Activated CD4-positive, alpha-beta memory T cell treated with anti-CD3 and anti-CD28 coated beads, Interleukin-2, amount 10 ng/mL, durations not matched to agents 7 days and 5 days (primary cell): ENCODE measurements around the gene ZFP1. TPM values are rescaled to one million over a fixed set of nuclear protein-coding genes. Genes with fewer than 3 reads are reported as not detected.

Source experiments
- CTCF ChIA-PET: fragments of 350-600 bp; sonication (Branson Sonifier 250); formaldehyde crosslinking; loops from one replicate; lab custom pipeline; 2021; ENCODE audit warnings: antibody characterized with exemption, inconsistent platforms; lab: Charles Lee
- POLR2A ChIA-PET: fragments of 350-600 bp; sonication (Branson Sonifier 250); formaldehyde crosslinking; loops from one replicate; lab custom pipeline; 2021; ENCODE audit warnings: antibody characterized with exemption; lab: Charles Lee
- DNase-seq: peaks from one replicate; pipeline ENCODE4 v3.0.0-alpha.2; 2020
- H3K27ac Mint-ChIP-seq: one replicate; pipeline ENCODE4 v1.8.0; 2021; ENCODE audit warnings: mild to moderate bottlenecking, mixed read lengths
- H3K27me3 Mint-ChIP-seq: one replicate; pipeline ENCODE4 v1.8.0; 2021; ENCODE audit warnings: mixed read lengths
- H3K36me3 Mint-ChIP-seq: one replicate; pipeline ENCODE4 v1.8.0; 2021; ENCODE audit warnings: low read depth, mixed read lengths
- H3K4me1 Mint-ChIP-seq: one replicate; pipeline ENCODE4 v1.8.0; 2021; ENCODE audit warnings: mixed read lengths
- H3K4me3 Mint-ChIP-seq: one replicate; pipeline ENCODE4 v1.8.0; 2021; ENCODE audit warnings: mild to moderate bottlenecking, mixed read lengths
- H3K9me3 Mint-ChIP-seq: one replicate; pipeline ENCODE4 v1.8.0; 2021; ENCODE audit warnings: mixed read lengths
- total RNA-seq, 2 experiments: library from RNA; stranded (reverse); gene quantifications; one replicate each; pipeline ENCODE4 v1.2.3, GENCODE V29; 2021

Gene ZFP1
- total RNA-seq, 2 experiments from 2014 or later, result 10.8 to 13.3 TPM

GRCh38 chr16:75138233-75138632 is 10.1 kb upstream of the ZFP1 start:
- DNase-seq, result no peak
- Mint-ChIP-seq H3K36me3 (no peaks in the 10 kb centered on the region), H3K27ac (no peak overlapping the region), H3K4me3 (no peak overlapping the region), H3K4me1 (peaks cover 8% of the 10 kb centered on the region), H3K27me3 (no peaks in the 10 kb centered on the region), H3K9me3 (no peaks in the 10 kb centered on the region)
- ChIA-PET CTCF (no interaction called here), POLR2A (no interaction called here)

GRCh38 chr16:75138636-75139035 is 9.7 kb upstream of the ZFP1 start:
- CTCF ChIA-PET, result no interaction called here
- H3K4me3 Mint-ChIP-seq, result no peak overlapping the region
- no peaks in the 10 kb centered on the region for H3K27me3 Mint-ChIP-seq
- DNase-seq, result peak; percentile 19
- H3K27ac Mint-ChIP-seq, result no peak overlapping the region
- POLR2A ChIA-PET, result no interaction called here
- no peaks in the 10 kb centered on the region for H3K9me3 Mint-ChIP-seq
- H3K36me3 Mint-ChIP-seq, result no peaks in the 10 kb centered on the region
- H3K4me1 Mint-ChIP-seq, result peaks cover 8% of the 10 kb centered on the region

- H3K36me3 Mint-ChIP-seq, result no peaks in the 10 kb centered on the region
- H3K27ac Mint-ChIP-seq, result no peak overlapping the region
- H3K27me3 Mint-ChIP-seq, result no peaks in the 10 kb centered on the region
- DNase-seq, result no peak
- ChIA-PET POLR2A (no interaction called here), CTCF (interaction anchor here (1.2 kb wide), 1 partner anchor 17 kb away, joined by 4 read pairs; no protein-coding TSS in a partner anchor)
- H3K9me3 Mint-ChIP-seq, result no peaks in the 10 kb centered on the region
- H3K4me1 Mint-ChIP-seq, result peaks cover 8% of the 10 kb centered on the region
- no peak overlapping the region for H3K4me3 Mint-ChIP-seq
Observed at GRCh38 chr16:75139498-75139897, 8.8 kb upstream of the ZFP1 start.

- H3K36me3 Mint-ChIP-seq, result peaks cover under 1% of the 10 kb centered on the region
- CTCF ChIA-PET, result no interaction called here
- H3K4me3 Mint-ChIP-seq, result no peak overlapping the region
- H3K9me3 Mint-ChIP-seq, result no peaks in the 10 kb centered on the region
- POLR2A ChIA-PET, result no interaction called here
- no peaks in the 10 kb centered on the region for H3K27me3 Mint-ChIP-seq
- no peak for DNase-seq
- H3K4me1 Mint-ChIP-seq, result peaks cover 10% of the 10 kb centered on the region
- no peak overlapping the region for H3K27ac Mint-ChIP-seq
Observed at GRCh38 chr16:75143941-75144340, 4.4 kb upstream of the ZFP1 start.

- ChIA-PET POLR2A (interaction anchor here (1.1 kb wide), 1 partner anchor 480 kb away, joined by 3 read pairs; no protein-coding TSS in a partner anchor), CTCF (no interaction called here)
- Mint-ChIP-seq H3K4me3 (peak overlapping the region; percentile 80), H3K9me3 (peaks cover 22% of the 10 kb centered on the region), H3K36me3 (peaks cover 30% of the 10 kb centered on the region), H3K4me1 (peaks cover 30% of the 10 kb centered on the region), H3K27ac (peak overlapping the region; percentile 75), H3K27me3 (no peaks in the 10 kb centered on the region)
- no peak for DNase-seq
Observed at GRCh38 chr16:75147968-75148310, 385 bp upstream of the ZFP1 start.

GRCh38 chr16:75151798-75152197 is 3.5 kb downstream of the ZFP1 start:
- ChIA-PET CTCF (no interaction called here), POLR2A (no interaction called here)
- Mint-ChIP-seq H3K27me3 (no peaks in the 10 kb centered on the region), H3K9me3 (peaks cover 31% of the 10 kb centered on the region), H3K27ac (no peak overlapping the region), H3K36me3 (peaks cover 57% of the 10 kb centered on the region), H3K4me3 (no peak overlapping the region), H3K4me1 (peaks cover 30% of the 10 kb centered on the region)
- no peak for DNase-seq

GRCh38 chr16:75152635-75153034 is 4.3 kb downstream of the ZFP1 start:
- Mint-ChIP-seq H3K27me3 (no peaks in the 10 kb centered on the region), H3K27ac (no peak overlapping the region), H3K36me3 (peaks cover 65% of the 10 kb centered on the region), H3K9me3 (peaks cover 31% of the 10 kb centered on the region), H3K4me3 (no peak overlapping the region), H3K4me1 (peaks cover 27% of the 10 kb centered on the region)
- ChIA-PET POLR2A (no interaction called here), CTCF (no interaction called here)
- DNase-seq, result no peak

- ChIA-PET POLR2A (no interaction called here), CTCF (no interaction called here)
- Mint-ChIP-seq H3K4me1 (no peaks in the 10 kb centered on the region), H3K27me3 (no peaks in the 10 kb centered on the region), H3K27ac (no peak overlapping the region), H3K36me3 (peaks cover 70% of the 10 kb centered on the region), H3K4me3 (no peak overlapping the region), H3K9me3 (peaks cover 32% of the 10 kb centered on the region)
- DNase-seq, result no peak
Observed at GRCh38 chr16:75160386-75160785, 12.1 kb downstream of the ZFP1 start.

GRCh38 chr16:75169899-75170405 is 21.6 kb downstream of the ZFP1 start:
- no peak overlapping the region for H3K27ac Mint-ChIP-seq
- ChIA-PET CTCF (interaction anchor here (0.6 to 2.3 kb wide), 2 partner anchors 14 to 29 kb away, joined by 5 read pairs; no protein-coding TSS in a partner anchor), POLR2A (no interaction called here)
- H3K4me3 Mint-ChIP-seq, result no peak overlapping the region
- H3K4me1 Mint-ChIP-seq, result no peaks in the 10 kb centered on the region
- H3K27me3 Mint-ChIP-seq, result no peaks in the 10 kb centered on the region
- DNase-seq, result no peak
- H3K36me3 Mint-ChIP-seq, result peaks cover 82% of the 10 kb centered on the region
- peaks cover 79% of the 10 kb centered on the region for H3K9me3 Mint-ChIP-seq

- Mint-ChIP-seq H3K4me3 (no peak overlapping the region), H3K27me3 (peaks cover 2% of the 10 kb centered on the region), H3K9me3 (peaks cover 78% of the 10 kb centered on the region), H3K27ac (no peak overlapping the region), H3K4me1 (no peaks in the 10 kb centered on the region), H3K36me3 (peaks cover 61% of the 10 kb centered on the region)
- ChIA-PET CTCF (interaction anchor here (1.1 kb wide), 1 partner anchor 26 kb away, joined by 3 read pairs; no protein-coding TSS in a partner anchor), POLR2A (no interaction called here)
- DNase-seq, result no peak
Observed at GRCh38 chr16:75172578-75172977, 24.3 kb downstream of the ZFP1 start.

GRCh38 chr16:75175074-75175473 is 26.8 kb downstream of the ZFP1 start:
- peaks cover 2% of the 10 kb centered on the region for H3K27me3 Mint-ChIP-seq
- peaks cover 61% of the 10 kb centered on the region for H3K9me3 Mint-ChIP-seq
- CTCF ChIA-PET, result interaction anchor here (1.0 kb wide), 1 partner anchor 26 kb away, joined by 3 read pairs; no protein-coding TSS in a partner anchor
- peaks cover 36% of the 10 kb centered on the region for H3K36me3 Mint-ChIP-seq
- H3K27ac Mint-ChIP-seq, result no peak overlapping the region
- H3K4me1 Mint-ChIP-seq, result no peaks in the 10 kb centered on the region
- no peak overlapping the region for H3K4me3 Mint-ChIP-seq
- POLR2A ChIA-PET, result no interaction called here
- DNase-seq, result no peak

- Mint-ChIP-seq H3K9me3 (peaks cover 50% of the 10 kb centered on the region), H3K36me3 (peaks cover 22% of the 10 kb centered on the region), H3K4me1 (no peaks in the 10 kb centered on the region), H3K27me3 (peaks cover 4% of the 10 kb centered on the region), H3K4me3 (no peak overlapping the region), H3K27ac (no peak overlapping the region)
- no peak for DNase-seq
- CTCF ChIA-PET, result no interaction called here
- POLR2A ChIA-PET, result no interaction called here
Observed at GRCh38 chr16:75176926-75177325, 28.6 kb downstream of the ZFP1 start.

GRCh38 chr16:75179208-75179607 is 30.9 kb downstream of the ZFP1 start:
- Mint-ChIP-seq H3K27me3 (peaks cover 9% of the 10 kb centered on the region), H3K9me3 (peaks cover 29% of the 10 kb centered on the region), H3K4me3 (no peak overlapping the region), H3K27ac (no peak overlapping the region), H3K36me3 (peaks cover 4% of the 10 kb centered on the region), H3K4me1 (no peaks in the 10 kb centered on the region)
- no peak for DNase-seq
- ChIA-PET CTCF (no interaction called here), POLR2A (no interaction called here)

GRCh38 chr16:75181630-75182029 is 33.3 kb downstream of the ZFP1 start:
- Mint-ChIP-seq H3K27me3 (peaks cover 7% of the 10 kb centered on the region), H3K4me3 (no peak overlapping the region), H3K27ac (no peak overlapping the region), H3K36me3 (no peaks in the 10 kb centered on the region), H3K4me1 (no peaks in the 10 kb centered on the region), H3K9me3 (peaks cover 16% of the 10 kb centered on the region)
- CTCF ChIA-PET, result no interaction called here
- POLR2A ChIA-PET, result no interaction called here
- DNase-seq, result no peak
